ENCODE data around the gene DNAH14.
"Not testable (repeated sequence)": the region's sequence is repeated elsewhere in the genome, so short reads cannot be mapped to it uniquely, and the experiment has no call there.

Gene DNAH14

DNA sequence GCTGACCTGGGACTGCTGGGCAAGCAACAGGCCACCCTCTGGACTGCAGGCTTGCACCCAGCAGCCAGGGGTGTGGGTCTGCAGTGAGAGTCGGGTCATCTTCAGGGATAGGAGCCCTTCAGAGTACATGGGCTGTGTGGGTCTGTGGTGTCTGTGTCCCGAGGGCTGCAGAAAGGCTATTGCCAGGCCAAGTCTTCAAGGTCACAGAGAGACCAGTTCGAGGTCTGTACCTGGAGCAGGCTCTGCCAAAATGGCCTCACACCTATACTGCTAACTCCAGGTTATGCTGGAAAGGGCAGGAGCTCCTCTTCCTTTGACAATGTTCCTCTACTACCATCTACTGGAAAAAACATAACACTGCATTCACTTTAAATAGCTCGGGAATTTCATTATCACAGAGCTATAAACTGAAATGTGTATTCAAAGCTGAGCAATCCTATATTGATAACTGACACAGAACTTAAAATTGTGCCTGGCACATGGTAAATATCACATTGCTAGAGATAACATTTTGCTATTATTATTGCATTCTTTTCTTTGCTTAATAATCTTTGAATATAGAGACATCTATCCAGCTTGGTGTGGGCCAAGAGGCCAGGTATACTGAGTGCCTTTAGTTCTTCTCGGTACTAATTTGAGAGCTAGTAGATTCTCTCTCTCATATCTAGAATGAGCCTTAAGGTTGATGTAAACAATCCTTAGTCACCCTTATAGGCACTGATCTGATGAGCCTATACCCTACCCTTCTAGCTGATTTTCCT lies 6.9 kb upstream of the DNAH14 start:
- DNase-seq = no peak

DNA sequence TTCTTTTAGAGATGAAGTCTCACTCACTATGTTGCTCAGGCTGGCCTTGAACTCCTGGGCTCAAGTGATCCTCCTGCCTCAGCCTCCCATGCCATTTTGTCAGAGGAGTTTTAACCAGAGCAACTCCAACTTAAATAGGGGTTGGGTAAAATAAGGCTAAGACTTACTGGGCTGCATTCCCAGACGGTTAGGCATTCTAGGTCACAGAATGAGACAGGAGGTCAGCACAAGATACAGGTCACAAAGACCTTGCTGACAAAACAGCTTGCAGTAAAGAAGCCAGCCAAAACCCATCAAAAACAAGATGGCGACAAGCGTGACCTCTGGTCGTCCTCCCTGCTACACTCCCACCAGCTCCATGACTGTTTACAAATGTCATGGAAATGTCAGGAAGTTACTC lies 5.7 kb upstream of the DNAH14 start:
- no peak for DNase-seq

- DNase-seq = not testable (repeated sequence)
Measured at GRCh38 chr1:224927631-224928030, 1.8 kb upstream of the DNAH14 start.

GRCh38 chr1:224928906-224929305 lies 569 bp upstream of the DNAH14 start:
- DNase-seq = no peak

- no peak for DNase-seq
Measured at GRCh38 chr1:224931605-224932004, 2.1 kb downstream of the DNAH14 start.

GRCh38 chr1:224932607-224933249 lies 3.3 kb downstream of the DNAH14 start:
- DNase-seq = no peak

DNA sequence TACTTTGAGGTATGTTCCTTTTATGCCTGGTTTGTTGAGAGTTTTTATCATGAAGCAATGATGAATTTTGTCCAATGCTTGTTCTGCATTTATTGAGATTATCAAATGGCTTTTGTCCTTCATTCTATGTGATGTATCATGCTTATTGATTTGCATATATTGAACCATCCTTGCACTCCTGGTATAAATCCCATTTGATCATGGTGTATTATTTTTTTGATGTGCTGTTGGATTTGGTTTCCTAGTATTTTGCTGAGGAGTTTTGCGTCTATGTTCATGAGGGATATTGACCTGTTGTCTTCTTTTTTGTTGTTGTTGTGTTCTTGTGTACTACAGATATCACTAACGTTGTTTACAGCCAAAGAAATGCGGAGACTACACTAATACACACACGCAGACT lies 4.1 kb downstream of the DNAH14 start:
- no peak for DNase-seq

DNA sequence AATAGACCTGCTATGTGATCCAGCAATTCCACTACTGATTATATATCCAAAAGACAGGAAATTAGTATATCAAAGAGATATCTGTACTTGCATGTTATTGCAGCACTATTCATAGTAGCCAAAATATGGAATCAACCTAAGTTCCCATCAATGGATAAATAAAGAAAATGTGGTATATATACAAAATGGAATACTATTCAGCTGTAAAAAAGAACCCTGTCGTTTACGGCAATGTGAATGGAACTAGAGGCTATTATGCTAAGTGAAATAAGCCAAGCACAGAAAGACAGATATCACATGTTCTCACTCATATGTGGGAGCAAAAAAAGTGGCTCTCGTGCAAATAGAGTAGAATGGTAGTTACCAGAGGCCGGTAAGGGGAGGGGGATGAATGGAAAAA lies 9.2 kb downstream of the DNAH14 start:
- DNase-seq = no peak

DNA sequence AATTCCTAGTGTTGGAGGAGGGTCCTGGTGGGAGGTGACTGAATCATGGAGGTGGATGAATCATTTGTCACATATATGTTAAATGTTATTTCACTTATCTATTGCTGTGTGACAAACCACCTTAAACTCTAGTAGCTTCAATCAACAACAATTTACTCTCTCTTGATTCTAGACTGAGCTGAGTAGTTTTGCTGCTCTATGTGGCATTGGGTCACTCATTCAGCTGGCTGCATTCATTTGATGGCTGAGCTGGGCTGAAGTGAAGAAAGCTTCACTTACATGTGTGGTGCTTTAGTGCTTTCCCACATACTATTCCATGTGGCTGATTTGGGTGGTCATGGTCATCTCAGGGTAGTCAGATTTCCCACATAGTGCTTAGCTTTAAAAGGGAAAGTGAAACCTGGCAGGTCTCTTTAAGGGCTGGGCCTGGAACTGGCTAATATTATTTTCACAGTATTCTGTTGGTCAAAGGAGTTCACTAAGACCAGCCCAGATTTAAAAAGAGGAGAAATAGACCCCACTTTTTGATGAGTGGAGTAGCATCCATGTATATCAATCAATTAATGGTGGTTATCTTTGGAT lies 10.5 kb downstream of the DNAH14 start:
- DNase-seq = no peak

DNA sequence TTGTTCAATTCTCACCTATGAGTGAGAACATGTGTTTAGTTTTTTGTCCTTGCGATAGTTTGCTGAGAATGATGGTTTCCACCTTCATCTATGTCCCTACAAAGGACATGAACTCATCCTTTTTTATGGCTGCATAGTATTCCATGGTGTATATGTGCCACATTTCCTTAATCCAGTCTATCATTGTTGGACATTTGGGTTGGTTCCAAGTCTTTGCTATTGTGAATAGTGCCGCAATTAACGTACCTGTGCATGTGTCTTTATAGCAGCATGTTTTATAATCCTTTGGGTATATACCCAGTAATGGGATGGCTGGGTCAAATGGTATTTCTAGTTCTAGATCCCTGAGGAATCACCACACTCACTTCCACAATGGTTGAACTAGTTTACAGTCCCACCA lies 11.3 kb downstream of the DNAH14 start:
- DNase-seq = not testable (repeated sequence)

DNA sequence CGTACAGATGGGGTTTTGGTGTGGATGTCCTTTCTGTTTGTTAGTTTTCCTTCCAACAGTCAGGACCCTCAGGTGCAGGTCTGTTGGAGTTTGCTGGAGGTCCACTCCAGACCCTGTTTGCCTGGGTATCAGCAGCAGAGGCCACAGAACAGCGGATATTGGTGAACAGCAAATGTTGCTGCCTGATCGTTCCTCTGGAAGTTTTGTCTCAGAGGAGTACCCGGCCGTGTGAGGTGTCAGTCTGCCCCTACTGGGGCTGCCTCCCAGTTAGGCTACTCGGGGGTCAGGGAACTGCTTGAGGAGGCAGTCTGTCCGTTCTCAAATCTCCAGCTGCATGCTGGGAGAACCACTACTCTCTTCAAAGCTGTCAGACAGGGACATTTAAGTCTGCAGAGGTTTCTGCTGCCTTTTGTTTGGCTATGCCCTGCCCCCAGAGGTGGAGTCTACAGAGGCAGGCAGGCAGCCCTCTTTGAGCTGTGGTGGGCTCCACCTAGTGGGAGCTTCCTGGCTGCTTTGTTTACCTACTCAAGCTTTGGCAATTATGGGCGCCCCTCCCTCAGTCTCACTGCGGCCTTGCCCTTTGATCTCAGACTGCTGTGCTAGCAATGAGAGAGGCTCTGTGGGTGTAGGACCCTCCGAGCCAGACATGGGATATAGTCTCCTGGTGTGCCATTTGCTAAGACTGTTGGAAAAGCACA lies 16.3 kb downstream of the DNAH14 start:
- not testable (repeated sequence) for DNase-seq

GRCh38 chr1:224946349-224946691 lies 16.8 kb downstream of the DNAH14 start:
- not testable (repeated sequence) for DNase-seq

- no peak for DNase-seq
Measured at GRCh38 chr1:224957696-224958095, 28.2 kb downstream of the DNAH14 start.

- DNase-seq = no peak
Measured at GRCh38 chr1:224958490-224958889, 29.0 kb downstream of the DNAH14 start.

DNA sequence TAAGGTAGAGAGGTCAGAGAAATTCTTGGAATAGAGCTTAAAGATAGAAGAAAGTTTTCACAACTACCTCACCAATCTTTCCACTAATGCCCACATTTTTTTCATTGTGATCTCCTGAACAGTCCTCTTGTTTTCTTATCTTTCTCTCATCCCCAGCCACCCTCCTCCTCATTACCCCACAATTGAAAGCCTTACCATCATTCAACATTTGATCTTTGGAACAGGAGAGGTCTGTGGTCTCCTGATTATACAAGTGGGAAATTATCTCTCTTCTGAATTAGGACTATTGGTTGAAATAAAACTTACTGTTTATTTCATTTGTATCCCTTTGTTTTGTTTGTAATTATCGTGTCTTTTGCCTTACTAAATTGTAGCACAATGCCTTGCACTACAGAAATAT lies 29.6 kb downstream of the DNAH14 start:
- DNase-seq = no peak

- no peak for DNase-seq
Measured at GRCh38 chr1:224959656-224960055, 30.2 kb downstream of the DNAH14 start.

DNA sequence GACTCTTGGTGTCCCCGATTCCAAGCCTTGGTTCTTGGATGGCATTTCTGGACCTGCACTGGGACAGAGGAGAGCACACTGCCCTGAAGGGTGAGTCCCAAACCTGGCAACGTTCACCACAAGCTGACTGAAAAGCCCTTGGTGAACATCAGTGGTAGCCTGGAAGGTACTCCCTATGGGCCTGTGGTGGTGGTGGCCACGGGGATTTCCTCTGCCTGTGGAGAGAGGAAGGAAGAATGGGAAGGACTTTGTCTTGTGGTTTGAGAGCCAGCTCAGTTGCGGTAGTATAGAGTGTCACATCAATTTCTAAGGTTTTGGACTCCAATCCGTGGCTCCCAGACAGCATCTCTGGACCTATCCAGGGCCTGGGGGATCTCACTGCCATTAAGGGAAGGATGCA lies 50.7 kb downstream of the DNAH14 start:
- DNase-seq = no peak

DNA sequence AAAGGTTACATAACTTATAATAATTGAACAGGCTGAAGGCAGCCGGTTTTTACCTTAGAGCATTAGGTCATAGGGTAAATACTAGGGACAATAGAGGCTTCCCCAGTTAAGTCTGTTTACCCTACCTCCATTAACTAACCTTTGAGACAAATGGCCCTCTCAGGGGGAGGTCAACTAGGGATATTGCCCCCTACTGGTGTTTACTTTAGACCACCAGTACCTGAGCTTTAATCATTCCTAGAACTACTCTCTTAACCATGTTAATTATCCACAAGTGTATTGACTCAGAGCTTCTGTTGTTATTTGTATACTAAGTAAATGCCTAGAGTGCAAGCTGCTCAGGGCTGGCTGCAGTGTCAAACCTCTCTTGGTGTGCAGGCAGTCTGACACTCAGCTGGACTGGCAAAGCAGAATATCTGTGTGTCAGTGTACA lies 52.5 kb downstream of the DNAH14 start:
- not testable (repeated sequence) for DNase-seq

GRCh38 chr1:224988042-224988441 lies 58.6 kb downstream of the DNAH14 start:
- no peak for DNase-seq

- no peak for DNase-seq
Measured at GRCh38 chr1:224989615-224990014, 60.1 kb downstream of the DNAH14 start.

DNA sequence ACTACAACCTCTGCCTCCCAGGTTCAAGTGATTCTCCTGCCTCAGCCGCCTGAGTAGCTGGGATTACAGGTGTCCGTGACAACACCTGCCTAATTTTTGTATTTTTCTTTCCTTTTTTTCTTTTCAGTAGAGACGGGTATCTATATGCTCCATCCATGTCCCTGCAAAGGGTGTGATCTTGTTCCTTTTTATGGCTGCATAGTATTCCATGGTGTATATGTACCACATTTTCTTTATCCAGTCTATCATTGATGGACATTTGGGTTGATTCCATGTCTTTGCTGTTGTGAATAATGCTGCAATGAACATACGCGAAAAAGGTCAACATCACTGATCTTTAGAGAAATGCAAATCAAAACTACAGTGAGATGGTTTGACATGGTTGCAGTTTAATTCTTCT lies 62.1 kb downstream of the DNAH14 start:
- not testable (repeated sequence) for DNase-seq

GRCh38 chr1:224995602-224996001 lies 66.1 kb downstream of the DNAH14 start:
- no peak for DNase-seq

DNA sequence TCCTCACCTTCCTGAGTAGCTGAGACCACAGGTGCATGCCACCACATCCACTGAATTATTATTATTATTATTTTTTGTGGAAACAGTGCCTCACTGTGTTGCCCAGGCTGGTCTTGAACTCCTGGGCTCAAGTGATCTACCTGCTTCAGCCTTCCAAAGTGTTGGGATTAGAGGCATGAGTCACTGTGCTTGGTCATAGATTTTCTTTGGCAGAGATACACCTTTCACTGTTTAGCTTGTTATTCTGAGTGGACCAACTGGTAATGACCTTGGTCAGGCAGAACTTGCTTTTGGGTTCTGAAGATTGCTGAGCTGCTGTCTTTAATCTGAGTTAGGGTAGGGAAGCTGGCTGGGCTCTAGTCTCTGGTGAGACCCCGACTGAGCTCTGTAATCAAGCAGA lies 66.8 kb downstream of the DNAH14 start:
- no peak for DNase-seq

DNA sequence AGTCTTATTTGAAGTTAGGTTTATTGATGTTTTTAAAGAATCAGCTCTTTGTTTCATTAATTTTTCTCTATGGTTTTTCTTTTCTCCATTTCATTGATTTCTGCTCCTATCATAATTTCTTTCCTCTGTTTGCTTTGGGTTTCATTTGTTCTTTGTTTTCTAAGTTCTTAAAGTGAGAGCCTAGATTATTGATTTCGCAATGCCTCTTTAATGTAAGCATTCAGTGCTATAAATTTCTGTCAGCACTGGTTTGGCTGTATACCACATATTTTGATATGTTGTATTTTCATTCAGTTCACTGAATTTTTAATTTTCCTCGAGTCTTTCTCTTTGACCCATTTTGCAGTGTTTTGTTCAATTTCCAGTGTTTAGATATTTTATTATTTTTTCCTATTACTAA lies 68.7 kb downstream of the DNAH14 start:
- no peak for DNase-seq
